GM21529 (cell line): ENCODE results near the gene GRIN2A.

Experiments used
- ATAC-seq: cut with Tn5 transposase; IDR thresholded peaks from one replicate; pipeline ENCODE4 v1.9.1; 2021; ENCODE audit not compliant: unreplicated experiment

GRIN2A gene

DNA sequence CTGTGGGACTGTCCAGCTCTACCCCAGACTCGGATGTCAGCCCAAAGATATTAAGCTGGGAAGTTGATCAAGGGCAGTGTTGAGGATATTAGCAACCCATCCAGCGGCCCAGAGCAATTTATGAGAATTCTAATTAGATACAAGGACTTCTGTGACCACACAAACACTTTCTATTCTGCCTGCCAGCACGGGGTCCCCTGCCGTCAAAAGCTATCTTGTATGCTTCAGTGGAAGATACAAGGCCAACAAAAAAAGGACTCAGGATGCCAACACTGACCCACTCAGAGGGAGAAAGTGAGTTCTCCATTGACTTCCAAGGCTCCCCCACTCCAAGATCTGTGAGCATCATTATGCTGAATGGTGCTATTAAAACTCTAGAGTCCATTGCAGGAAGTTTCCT, 390.7 kb downstream of the GRIN2A start:
- ATAC-seq, result no peak

DNA sequence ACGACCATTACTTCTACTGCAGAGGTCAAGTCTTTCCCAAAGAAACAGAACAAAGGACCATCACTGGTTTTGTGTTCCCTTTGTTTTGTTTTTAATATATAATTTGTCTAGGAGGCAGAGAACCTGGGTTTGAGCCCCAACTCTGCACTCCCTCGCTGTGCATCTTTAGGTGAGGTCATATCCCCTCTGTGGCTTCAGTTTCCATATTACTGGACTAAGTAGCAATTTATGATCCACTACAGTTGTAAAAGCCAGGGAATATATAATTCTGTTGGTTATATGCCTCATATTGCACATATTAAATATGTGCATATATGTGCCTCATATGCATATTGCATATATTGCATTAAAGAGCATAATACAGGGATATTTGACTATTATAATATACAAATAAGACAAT, 392.0 kb downstream of the GRIN2A start:
- ATAC-seq, result no peak

DNA sequence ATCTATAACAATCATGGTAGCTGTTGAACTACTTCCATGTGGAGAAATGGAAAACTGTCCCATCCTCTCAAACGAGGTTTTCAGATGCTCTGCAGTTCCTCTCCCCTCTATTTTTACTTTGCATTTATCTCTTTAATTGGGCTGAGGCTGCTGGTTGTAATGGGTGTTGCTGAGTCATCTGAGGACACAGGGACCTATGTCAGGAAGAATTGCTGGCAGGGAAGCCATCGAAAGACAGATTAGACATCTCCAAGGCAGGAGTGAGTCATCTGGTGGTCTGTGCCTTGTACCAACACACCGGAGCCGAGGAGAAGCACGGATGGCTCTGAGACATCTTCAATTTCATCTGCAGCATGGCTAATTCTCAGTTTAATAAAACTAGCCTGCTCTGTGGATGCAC, 394.5 kb downstream of the GRIN2A start:
- no peak for ATAC-seq

DNA sequence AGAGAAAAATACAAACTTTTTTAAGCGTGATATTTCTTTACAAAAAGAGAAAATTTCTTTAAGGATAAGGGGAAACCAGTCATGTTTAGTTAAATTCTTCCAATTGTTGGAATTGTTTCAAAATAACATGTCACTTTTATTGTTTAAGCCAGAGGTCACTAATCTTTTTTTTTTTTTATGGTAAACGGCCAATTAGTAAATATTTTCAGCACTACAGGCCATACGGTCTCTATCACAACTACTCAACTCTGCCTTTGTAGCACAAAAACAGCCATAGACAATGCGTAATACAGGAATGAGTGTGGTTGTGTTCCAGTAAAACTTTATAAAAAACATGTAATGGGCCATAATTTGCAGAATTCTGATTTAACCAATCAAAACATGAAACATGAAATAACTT, 401.4 kb downstream of the GRIN2A start:
- ATAC-seq, result no peak

DNA sequence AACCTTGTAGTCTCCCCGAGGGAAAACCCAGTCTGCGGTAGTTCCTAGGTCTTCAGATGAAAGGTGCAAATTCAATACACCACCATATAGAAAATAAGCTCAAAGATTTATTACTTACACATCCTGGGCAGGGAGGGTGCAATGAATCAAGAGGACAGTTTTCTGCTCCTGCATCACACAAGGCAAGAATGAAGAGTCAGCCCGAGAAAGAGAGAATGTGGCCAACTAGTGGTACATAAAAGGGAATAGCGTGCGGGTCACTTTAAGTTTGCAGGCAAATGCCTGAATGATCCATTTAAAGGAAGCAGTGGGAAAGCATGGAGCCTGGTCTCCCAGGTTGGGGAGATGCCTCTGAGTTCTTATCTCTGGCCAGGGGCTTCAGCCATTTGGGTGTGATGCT, 403.4 kb downstream of the GRIN2A start:
- no peak for ATAC-seq

DNA sequence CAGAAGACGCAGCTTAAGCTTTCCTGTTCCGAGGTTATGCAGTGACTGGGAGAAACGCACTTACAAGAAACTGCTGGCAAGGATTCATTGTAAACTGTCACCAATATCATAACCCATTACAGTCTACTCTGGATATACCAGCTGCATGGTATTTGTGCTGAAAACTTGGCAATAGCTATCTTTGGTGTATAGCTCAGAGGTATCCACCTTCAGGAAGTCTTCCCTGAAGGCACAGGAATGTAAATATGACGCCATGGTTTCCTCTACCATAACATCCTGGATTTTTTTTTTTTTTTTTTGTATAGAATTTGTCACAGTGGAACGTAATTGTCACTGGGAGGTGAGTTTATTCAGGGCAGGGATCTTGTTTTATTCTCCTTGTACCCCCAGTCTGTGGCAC, 406.2 kb downstream of the GRIN2A start:
- ATAC-seq, result no peak

DNA sequence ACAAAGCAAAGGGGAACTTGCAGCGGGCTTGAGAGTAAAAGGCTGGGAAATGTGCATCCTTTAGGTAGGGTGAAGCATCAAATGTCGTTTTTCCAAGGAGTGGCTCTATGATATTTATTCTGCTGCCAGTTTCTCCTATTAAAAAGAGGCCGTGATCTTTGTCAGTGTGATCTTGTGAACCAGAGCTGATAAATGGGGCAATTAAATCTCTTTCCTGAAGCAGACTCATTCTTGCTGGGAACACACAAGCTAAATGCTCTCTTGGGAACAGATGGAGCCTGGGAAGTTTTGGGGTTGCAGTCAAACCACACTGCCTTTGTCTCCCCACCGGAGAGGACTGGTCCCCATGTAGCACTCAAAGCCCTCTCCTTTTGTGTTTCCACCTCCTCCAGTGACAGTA, 408.9 kb downstream of the GRIN2A start:
- ATAC-seq, result no peak

DNA sequence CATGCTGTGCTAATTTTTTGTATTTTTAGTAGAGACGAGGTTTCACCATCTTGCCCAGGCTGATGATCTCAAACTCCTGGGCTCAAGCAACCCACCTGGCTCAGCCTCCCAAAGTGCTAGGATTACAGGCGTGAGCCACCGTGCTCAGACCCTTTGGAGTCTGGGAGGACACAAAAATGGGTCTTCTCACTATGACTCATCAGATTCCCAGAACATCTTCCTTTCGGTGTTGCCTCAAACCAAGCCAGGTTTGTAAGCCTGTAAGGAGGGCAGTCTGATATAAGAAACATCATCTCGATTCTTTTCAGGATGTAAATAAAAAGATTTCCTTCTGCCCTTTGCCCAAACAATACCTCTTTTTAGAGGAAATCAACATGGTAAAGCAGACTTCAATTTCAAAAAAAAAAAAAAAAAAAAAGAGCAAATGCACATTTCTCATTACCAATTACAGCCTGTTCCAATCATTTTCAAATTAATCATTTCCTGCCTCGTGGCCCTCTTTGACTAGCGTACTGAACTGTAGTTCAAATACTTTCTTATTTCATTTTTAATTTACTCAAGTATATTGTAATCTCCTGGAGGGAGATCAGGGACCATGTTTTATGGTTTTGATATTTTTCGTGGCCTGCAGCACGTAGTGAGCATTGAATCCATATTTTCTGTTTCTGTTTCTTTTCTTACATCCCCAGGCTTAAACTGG, 409.6 kb downstream of the GRIN2A start:
- ATAC-seq, result no peak

DNA sequence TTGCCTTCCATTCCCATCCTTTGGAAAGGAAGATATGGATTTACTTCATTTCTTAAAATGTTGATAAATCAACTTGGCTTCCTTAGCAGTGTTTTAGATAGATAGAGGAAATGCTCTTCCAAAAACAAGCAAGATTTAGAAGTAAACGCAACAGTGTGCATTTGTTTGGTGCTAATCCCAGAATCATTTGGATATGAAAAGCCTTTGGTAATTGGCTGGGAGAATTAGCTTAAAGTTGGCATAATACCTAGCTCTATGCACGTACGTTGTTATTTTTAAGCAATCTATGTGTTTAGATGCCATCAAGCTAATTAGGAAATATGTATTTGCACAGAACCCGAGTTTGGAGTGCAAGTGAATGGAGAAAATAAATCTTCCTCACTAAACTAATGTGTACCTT, 415.3 kb downstream of the GRIN2A start:
- no peak for ATAC-seq

DNA sequence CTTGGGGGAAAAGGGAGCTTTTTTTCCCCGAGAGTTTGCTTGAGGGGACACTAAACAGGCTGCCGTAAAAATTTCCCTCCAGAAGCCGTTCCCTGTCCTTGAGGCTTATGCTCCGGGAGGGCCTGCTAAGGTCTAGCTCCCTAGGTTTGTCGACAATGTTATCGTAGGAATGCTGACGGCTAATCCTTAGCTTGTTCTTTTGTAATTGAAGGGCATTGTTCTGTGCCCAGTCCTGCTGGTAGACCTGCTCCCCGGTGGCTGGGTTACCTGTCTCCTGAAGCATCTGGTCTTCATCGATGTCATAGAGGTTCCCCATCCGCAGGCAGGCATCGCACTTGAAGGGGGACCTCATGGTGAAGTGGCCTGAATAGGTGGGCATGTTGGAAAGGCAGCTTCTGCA, 418.7 kb downstream of the GRIN2A start:
- no peak for ATAC-seq

DNA sequence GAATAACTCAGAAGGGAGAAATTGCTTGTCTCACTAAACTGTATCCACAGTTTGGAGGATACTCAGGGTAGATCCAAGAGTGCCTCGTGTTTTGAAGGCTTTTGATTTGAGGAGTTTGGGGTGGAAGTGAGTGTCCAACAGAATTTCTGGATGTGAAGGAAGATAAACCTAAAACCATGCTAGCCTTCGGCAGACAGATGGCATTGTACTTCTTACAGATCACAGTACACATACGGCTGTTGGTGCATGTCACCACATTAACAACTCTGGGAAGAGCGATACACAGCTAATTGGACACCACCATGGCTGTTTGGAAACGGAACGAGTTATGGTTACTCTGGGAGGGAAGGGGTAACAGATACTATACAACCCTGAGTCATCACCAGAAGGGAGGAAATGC, 420.4 kb downstream of the GRIN2A start:
- ATAC-seq, result no peak

DNA sequence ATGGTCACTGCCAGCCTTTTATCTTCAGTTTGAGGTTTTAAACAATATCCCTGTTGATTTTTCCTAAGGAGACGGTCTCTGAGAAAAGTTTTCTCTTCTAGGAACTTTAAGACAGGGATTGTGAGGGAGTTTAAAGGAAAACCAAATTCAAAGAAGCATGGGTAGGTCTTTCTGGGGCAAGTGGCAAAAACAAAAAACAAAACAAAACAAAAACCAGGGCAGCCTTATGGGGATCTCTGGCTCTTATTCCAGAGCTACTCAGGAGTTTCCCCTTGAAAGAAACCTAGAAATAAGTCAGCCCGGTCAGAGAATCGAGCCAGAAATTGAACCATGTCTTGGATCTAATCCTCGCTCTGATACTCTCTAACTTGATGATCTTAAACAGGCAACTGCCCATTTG, 424.5 kb downstream of the GRIN2A start:
- no peak for ATAC-seq

DNA sequence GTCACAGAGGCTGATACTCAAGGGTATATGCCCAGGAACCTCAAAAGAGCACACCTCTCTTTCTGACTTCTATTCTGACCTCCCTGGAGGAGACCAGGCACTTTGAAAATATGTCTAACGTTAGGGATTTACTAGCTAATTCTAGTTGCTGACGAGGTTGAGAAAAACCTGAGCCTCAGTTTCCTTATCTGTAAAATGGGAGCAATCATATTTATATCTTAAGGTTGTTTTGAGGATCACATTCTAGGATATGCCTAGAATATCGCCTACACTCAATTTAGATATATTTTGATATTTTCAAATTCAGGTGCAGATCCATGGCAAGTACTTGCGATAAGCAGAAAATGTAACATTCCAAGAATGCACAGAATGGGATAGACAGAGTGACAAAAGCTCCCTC, 425.8 kb downstream of the GRIN2A start:
- no peak for ATAC-seq

DNA sequence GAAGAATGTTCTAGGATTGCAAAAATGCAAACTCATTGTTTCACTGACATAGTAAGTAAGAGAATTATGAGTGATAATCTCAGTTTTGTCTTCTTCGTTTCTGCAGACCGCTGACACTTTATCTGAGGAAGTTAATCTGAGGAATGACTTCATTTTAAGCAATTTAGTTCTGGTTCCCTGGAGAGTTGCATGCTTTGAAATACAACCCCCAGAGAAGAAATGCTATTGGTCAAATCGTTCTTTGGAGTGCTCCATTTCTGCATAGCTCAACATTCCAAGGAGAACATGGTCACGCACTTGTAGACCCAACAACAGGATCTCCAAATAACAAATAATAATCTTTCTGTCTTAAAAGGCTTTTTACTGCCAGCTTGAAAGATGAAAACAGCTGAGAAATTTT, 427.1 kb downstream of the GRIN2A start:
- ATAC-seq, result no peak

DNA sequence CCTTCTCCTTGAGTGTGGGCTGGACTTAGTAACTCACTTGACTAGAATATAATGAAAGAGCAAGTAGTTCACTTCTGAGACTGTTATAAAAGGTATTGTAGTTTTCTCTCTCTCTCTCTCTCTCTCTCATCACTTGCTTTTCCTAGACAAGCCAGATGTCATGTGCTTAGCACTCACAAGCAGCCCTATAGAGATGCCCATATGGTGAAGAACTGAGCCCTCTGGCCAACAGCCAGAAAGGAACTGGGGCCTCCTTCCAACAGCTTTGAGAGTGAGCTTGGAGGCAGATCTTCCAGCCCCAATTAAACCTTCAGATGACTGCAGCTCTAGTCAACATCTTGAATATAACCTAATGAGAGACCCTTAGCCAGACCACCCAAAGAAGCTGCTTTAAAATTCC, 440.5 kb downstream of the GRIN2A start:
- ATAC-seq, result no peak

DNA sequence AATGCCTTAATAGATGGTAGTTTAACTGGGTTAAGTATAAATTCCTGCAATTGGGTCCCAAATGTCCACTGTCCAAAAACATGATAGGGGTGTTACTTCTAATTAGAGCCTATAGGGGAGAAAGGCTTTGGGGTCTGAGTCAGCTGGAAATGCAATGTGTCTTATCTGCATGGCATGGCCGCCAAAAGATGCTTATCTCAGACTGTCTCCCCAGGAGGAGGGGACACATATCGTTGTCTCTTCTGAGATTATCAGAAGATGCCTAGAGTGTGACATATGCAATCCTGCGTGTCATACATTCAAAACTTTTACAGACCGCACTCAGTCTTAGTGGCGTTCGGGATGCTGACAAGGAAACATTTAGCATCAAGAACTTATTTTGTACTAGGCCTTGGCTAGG, 442.9 kb downstream of the GRIN2A start:
- no peak for ATAC-seq

DNA sequence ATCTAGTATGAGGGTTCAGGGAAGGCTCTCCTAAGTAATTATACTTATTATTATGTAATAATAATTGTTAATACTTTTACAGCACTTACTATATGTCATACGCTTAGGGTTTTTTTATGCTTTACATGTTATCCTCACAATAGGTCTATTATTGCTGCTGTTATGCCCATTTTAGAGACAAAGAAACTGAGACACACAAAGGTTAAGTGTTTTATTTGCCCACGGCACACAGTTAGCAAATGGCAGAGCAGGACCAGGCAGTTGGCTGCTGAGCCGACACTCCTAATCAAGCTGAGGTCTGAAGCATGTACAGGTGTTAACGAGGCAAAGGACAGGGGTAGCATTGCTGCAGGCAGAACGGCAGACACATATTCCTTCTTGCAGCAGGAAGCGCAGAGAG, 443.5 kb downstream of the GRIN2A start:
- ATAC-seq, result no peak

DNA sequence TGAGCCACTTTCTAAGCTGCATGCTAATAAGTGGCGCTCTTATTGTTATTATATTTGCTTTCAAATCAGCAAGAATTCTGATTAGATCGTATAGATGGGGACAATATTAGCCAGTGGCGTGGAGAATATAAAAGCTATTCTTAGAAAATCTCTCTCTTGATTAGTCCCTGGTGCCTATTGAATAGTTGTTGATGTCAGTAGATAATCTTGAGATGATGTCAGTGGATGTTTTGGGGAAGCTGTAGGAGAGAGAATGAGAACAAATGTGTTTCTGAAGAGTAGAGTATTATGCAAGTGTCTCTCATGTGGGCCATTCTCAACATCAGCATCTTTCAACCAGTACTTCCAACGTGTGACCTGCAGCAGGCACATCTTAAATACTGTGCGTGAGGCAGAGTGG, 445.7 kb downstream of the GRIN2A start:
- ATAC-seq, result no peak

DNA sequence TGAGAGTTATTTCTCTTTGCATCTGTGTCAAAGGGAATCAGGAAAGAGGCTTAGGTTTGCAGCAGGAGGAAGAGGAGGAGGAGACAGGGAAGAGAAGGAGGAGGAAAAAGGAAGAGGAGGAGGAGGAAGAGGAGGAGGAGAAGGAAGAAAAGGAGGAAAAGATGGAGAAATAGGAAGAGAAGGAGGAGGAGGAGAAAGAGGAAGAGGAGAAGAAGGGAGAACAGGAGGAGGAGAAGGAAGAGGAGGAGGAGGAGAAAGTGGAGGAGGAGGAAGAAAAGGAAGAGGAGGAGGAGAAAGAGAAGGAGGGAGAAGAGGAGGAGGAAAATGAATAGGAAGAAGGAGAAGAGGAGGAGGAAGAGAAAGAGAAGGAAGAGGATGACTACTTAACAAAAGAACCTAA, 459.1 kb downstream of the GRIN2A start:
- ATAC-seq, result no peak

DNA sequence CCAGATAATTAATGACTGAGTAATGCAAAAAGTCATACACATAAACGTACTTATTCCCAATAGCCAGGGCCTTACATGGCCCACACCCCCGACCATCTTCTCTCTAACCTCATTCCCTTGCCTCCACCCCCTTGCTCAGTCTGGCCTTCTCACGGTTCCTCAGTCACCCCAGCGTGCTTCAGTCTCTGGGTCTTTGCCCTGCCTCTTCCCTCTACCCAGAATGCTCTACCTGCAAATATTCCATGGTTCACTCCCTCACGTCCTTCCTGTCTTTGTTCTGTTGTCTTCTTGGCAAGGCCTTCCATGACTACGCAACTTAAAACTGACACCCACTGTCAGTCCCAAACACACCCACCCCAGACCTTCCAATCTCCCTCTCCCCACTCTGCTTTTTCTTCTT, 468.3 kb downstream of the GRIN2A start:
- ATAC-seq, result no peak

DNA sequence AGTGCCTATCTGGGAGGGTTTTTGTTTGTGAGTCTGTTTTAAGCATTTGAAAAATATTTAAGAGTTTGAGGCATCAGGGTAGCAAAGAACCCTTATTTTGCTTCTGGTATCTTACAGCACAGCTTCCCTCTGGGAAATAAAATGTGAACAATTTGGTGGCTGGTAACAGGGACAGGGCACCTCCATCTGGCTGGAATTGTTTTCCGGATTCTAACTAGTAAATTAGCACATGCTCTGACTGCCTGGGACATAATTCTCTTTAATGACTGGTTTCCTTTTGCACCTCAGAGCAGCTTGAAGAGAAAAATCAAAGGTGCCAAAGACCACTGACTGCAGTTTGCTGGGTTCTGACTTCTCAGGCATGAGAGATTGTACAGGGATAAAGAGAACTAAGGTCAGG, 469.1 kb downstream of the GRIN2A start:
- no peak for ATAC-seq

DNA sequence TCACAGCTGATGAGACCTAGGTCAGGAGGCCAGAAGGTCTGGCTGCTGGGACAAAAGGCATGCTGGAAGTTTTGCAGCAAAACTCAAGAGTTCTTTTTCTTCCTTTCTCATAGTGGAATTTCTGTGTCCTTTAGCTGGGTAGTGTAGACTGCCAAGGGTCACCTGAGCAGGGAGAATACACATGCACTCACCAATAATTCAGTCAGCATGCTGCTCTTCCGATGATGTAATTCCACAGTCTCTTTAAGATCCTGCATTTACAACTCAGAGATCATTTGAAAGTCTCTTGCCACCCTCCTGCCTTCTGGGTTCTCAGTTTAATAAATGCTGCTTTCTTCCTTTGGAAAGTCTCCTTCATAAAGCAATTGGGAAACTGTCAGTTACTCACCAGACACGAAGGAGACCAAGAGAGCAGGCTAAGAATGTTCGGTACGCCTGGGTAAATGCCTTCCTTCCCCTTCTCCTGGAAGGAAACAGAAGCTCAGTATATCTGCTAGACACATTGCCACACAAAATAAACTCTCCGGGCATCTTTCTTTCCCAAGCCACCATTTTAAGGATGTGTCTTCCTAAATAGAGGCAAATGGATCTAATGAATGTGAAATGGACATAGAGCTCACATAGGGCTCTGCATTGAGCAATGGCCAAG, 473.1 kb downstream of the GRIN2A start:
- no peak for ATAC-seq

DNA sequence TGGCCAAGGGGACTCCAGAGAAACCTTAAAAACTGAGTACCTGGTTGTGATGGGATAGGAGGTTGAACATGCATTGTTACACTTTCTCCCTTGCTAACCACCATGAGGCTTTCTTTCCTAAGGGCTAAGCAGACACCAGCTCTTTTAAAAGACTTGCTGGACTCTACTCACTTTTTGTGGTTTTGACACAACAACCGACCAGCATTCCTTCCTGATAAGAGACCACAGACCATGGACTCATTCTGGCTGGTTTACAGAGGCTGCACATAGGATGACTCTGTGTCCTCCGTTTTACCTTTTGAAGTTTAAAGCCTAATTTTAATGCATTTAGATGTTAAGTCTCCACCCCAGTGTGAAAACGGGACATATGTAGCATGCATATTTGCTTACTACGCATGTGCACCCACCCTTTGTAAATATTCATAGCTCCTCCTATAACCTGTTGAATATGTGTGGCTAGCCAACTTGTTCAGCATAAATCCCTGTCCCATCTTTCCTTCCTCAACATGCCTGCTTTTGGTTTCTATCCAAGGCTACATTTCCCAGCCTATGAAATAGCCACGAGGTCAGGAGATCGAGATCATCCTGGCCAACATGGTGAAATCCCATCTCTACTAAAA, 475.9 kb downstream of the GRIN2A start:
- no peak for ATAC-seq
